ENCODE data around the gene SYNDIG1. TPM values are rescaled to one million over a fixed set of nuclear protein-coding genes. Genes with fewer than 3 reads are reported as not detected.

The SYNDIG1 gene
- total and polyA plus RNA-seq, 2 of the 4 experiments (the other 2 are of a cell fraction): not detected

- Histone ChIP-seq H2AFZ (replicated peaks; ENCODE audit: low read length, poor library complexity) (no peak overlapping the region), H3K18ac (ENCODE audit: low read depth, low read length) (no peak overlapping the region), H3K9me1 (ENCODE audit: insufficient read depth, low read length) (peaks cover 7% of the 10 kb centered on the region; the same call in 1 of the 2 replicates), H4K8ac (ENCODE audit: low read depth in 2 of 2, low read length in 2 of 2) (no peak overlapping the region), H2AK9ac (replicated peaks; ENCODE audit: low read depth, low read length, poor library complexity) (peak overlapping the region; percentile 55), H4K91ac (ENCODE audit: insufficient read depth, low read depth, low read length) (no peak overlapping the region), H3K14ac (replicated peaks; ENCODE audit: low read depth, low read length) (no peak overlapping the region), H3K4me1 (ENCODE audit: control insufficient read depth, insufficient read depth, low read length) (no peaks in the 10 kb centered on the region), H2BK5ac (ENCODE audit: low read depth, low read length, poor library complexity, severe bottlenecking) (no peak overlapping the region), H3K9ac (ENCODE audit: low read depth, low read length) (no peak overlapping the region), H3K4ac (ENCODE audit: low read depth, low read length) (no peak overlapping the region), H2BK15ac (ENCODE audit: low read depth, low read length) (no peak overlapping the region), H3K36me3 (ENCODE audit: control insufficient read depth, insufficient read depth, low read length) (no peaks in the 10 kb centered on the region), H3K4me2 (ENCODE audit: low read depth, low read length) (no peak overlapping the region), H3K79me1 (ENCODE audit: low read depth in 1 of 2, low read length in 2 of 2) (no peaks in the 10 kb centered on the region), H3K4me3 (ENCODE audit: insufficient read depth, low read depth, low read length) (no peak overlapping the region), H4K20me1 (ENCODE audit: insufficient read depth, low read length) (no peaks in the 10 kb centered on the region), H3K27me3 (ENCODE audit: control insufficient read depth, insufficient read depth, low read length) (no peaks in the 10 kb centered on the region), H2AK5ac (ENCODE audit: low read depth, low read length) (no peak overlapping the region), H3K56ac (ENCODE audit: extremely low read depth, insufficient read depth, low read length) (no peak overlapping the region), H3K27ac (ENCODE audit: insufficient read depth, low read length) (no peak overlapping the region), H2BK20ac (ENCODE audit: low read depth, low read length) (no peak overlapping the region), H2BK120ac (ENCODE audit: low read depth, low read length) (no peak overlapping the region), H4K5ac (ENCODE audit: low read depth, low read length) (no peak overlapping the region), H3K9me3 (ENCODE audit: control insufficient read depth, insufficient read depth, low read length) (no peaks in the 10 kb centered on the region), H3K23ac (ENCODE audit: low read depth, low read length) (no peak overlapping the region)
- dilution Hi-C loops (cut with HindIII; ENCODE audit: low sequenced_read_pairs, unreplicated experiment) (no loop called here), in situ Hi-C loops (cut with MboI; ENCODE audit: low sequenced_read_pairs) (no loop called here), intact Hi-C loops (cut with micrococcal nuclease) (no loop called here)
- DNase-seq (no peak), ATAC-seq (ENCODE audit: low read depth) (no peak)
- WGBS, 2 experiments (ENCODE audit: extremely low coverage in 2 of 2, insufficient read length in 1 of 2): 78% methylated on average over 4 of the region's 14 CpGs; no CpG with 5 or more reads in 1 of the 2 experiments
- no peak for TF ChIP-seq RFX5 (IDR thresholded peaks at IDR 0.05; ENCODE audit: low read depth, low read length)
- TF ChIP-seq, protein P1, sequence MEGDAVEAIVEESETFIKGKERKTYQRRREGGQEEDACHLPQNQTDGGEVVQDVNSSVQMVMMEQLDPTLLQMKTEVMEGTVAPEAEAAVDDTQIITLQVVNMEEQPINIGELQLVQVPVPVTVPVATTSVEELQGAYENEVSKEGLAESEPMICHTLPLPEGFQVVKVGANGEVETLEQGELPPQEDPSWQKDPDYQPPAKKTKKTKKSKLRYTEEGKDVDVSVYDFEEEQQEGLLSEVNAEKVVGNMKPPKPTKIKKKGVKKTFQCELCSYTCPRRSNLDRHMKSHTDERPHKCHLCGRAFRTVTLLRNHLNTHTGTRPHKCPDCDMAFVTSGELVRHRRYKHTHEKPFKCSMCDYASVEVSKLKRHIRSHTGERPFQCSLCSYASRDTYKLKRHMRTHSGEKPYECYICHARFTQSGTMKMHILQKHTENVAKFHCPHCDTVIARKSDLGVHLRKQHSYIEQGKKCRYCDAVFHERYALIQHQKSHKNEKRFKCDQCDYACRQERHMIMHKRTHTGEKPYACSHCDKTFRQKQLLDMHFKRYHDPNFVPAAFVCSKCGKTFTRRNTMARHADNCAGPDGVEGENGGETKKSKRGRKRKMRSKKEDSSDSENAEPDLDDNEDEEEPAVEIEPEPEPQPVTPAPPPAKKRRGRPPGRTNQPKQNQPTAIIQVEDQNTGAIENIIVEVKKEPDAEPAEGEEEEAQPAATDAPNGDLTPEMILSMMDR (conservative IDR thresholded peaks at IDR 0.05; ENCODE audit: low read depth, low read length): no peak
- TF ChIP-seq, protein P2, sequence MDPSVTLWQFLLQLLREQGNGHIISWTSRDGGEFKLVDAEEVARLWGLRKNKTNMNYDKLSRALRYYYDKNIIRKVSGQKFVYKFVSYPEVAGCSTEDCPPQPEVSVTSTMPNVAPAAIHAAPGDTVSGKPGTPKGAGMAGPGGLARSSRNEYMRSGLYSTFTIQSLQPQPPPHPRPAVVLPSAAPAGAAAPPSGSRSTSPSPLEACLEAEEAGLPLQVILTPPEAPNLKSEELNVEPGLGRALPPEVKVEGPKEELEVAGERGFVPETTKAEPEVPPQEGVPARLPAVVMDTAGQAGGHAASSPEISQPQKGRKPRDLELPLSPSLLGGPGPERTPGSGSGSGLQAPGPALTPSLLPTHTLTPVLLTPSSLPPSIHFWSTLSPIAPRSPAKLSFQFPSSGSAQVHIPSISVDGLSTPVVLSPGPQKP (IDR thresholded peaks at IDR 0.05; ENCODE audit: borderline replicate concordance, low read depth, low read length): no peak
- TF ChIP-seq RAD21 (IDR thresholded peaks at IDR 0.05; ENCODE audit: low read length): no peak
- no peak for TF ChIP-seq RCOR1 (IDR thresholded peaks at IDR 0.05; ENCODE audit: insufficient replicate concordance, low read length)
- TF ChIP-seq POLR2A (IDR thresholded peaks at IDR 0.05; ENCODE audit: low read depth, low read length): no peak
- no peak for TF ChIP-seq USF2 (IDR thresholded peaks at IDR 0.05; ENCODE audit: low read depth, low read length)
- TF ChIP-seq CHD1 (IDR thresholded peaks at IDR 0.05; ENCODE audit: low read depth, low read length): no peak
- ChIA-PET CTCF (no interaction called here), POLR2A (ENCODE audit: unreplicated experiment) (no interaction called here)
- no TSS peak for BruUV-seq (replicated peaks)
Measured at GRCh38 chr20:24491041-24491756, 21.8 kb downstream of the SYNDIG1 start.

Measured in IMR-90 (cell line).